CD1c-positive myeloid dendritic cell (primary cell): ENCODE data around the gene TKTL1.
A peak's percentile ranks its signal among the peaks of the same experiment; 100 is the strongest.

Experiments used
- DNase-seq: peaks from one replicate; pipeline ENCODE4 v3.0.0-alpha.2; 2016; ENCODE audit errors: extremely low spot score

Gene TKTL1

GRCh38 chrX:154378059-154378798 lies 82.6 kb downstream of the TKTL1 start:
- DNase-seq = peak; percentile 49

- DNase-seq = peak; percentile 97
These were observed 83.4 kb downstream of the TKTL1 start, which contains the start of gene EMD for GRCh38 chrX:154378799-154379568. Gene EMD, plus strand, starts transcription at chrX:154379295. Its CDS starts 190 bp downstream, at chrX:154379485.

- DNase-seq = no peak
These were observed 84.0 kb downstream of the TKTL1 start for GRCh38 chrX:154379569-154379951.
